B cell (primary cell): ENCODE data around the gene PCGF5. TPM values are rescaled to one million over a fixed set of nuclear protein-coding genes. Genes with fewer than 3 reads are reported as not detected.

Experiments
- ATAC-seq: fragments of 200-7000 bp; cut with Tn5 transposase; one replicate; pipeline ENCODE4 v1.10.0; 2021; ENCODE audit warnings: low read depth, mild to moderate bottlenecking, moderate number of reproducible peaks, moderate library complexity
- CTCF ChIA-PET: fragments of 350-600 bp; sonication (Branson Sonifier 250); formaldehyde crosslinking; loops from one replicate; lab custom pipeline; 2021; ENCODE audit warnings: antibody characterized with exemption, inconsistent platforms; lab: Charles Lee
- POLR2A ChIA-PET: fragments of 350-600 bp; sonication (Branson Sonifier 250); formaldehyde crosslinking; loops from one replicate; lab custom pipeline; 2021; ENCODE audit warnings: antibody characterized with exemption; lab: Charles Lee
- DNase-seq: peaks from one replicate; pipeline ENCODE4 v3.0.0; 2013
- H2AFZ ChIP-seq: 2 replicates; pipeline ENCODE4 v1.6.1; 2012; ENCODE audit warnings: mild to moderate bottlenecking, low read depth, low read length; ENCODE audit not compliant: insufficient read depth, poor library complexity, severe bottlenecking
- H3K27ac ChIP-seq, 2 donors: 1 replicate in 1 of 2; 2 replicates in 1 of 2; pipeline ENCODE4 v1.5.1; 2012 to 2013; ENCODE audit warnings: low read length in 2 of 2, mild to moderate bottlenecking in 2 of 2, moderate library complexity in 1 of 2
- H3K27me3 ChIP-seq, 4 experiments: fragments of 200-600 bp in 1 of 4; sonication (generic) in 1 of 4; replicated peaks in 1 of 4; 1 replicate in 2 of 4; 2 replicates in 2 of 4; pipeline versions ENCODE4 v1.6.1 to v1.7.0; 2013 to 2016; ENCODE audit warnings: low read length in 3 of 4, mild to moderate bottlenecking in 2 of 4, mixed read lengths in 1 of 4, moderate library complexity in 1 of 4; ENCODE audit not compliant: insufficient read depth in 4 of 4, control insufficient read depth in 3 of 4; ENCODE audit errors: control extremely low read depth in 1 of 4
- H3K36me3 ChIP-seq, 2 experiments: replicated peaks in 1 of 2; 1 replicate in 1 of 2; 2 replicates in 1 of 2; pipeline versions ENCODE4 v1.6.1 to v1.7.1; 2013; ENCODE audit warnings: low read length in 1 of 2; ENCODE audit not compliant: insufficient read depth in 2 of 2, control insufficient read depth in 1 of 2; ENCODE audit errors: control extremely low read depth in 1 of 2, extremely low read depth in 1 of 2
- H3K4me1 ChIP-seq, 2 donors: fragments of 200-600 bp in 1 of 2; sonication (generic) in 1 of 2; 1 replicate in 1 of 2; 2 replicates in 1 of 2; pipeline versions ENCODE4 v1.5.1 to v1.6.1; 2013 to 2017; ENCODE audit warnings: low read length in 2 of 2; ENCODE audit not compliant: control insufficient read depth in 2 of 2, insufficient read depth in 2 of 2
- H3K4me2 ChIP-seq: replicated peaks from 2 replicates; pipeline ENCODE3; 2012; ENCODE audit warnings: mild to moderate bottlenecking, low read depth, low read length; ENCODE audit not compliant: poor library complexity, severe bottlenecking
- H3K4me3 ChIP-seq, 5 experiments: fragments of 200-600 bp in 1 of 5; sonication (generic) in 1 of 5; 1 replicate in 3 of 5; 2 replicates in 2 of 5; pipeline versions ENCODE4 v1.5.1 to v1.7.0; 2011 to 2016; ENCODE audit warnings: low read length in 4 of 5, mild to moderate bottlenecking in 4 of 5, low read depth in 2 of 5, control low read depth in 1 of 5, moderate library complexity in 1 of 5; ENCODE audit not compliant: insufficient read depth in 1 of 5; ENCODE audit errors: control extremely low read depth in 1 of 5, extremely low read depth in 1 of 5
- H3K79me2 ChIP-seq: fragments of 200-600 bp; sonication (generic); one replicate; pipeline ENCODE4 v1.6.0; 2016; ENCODE audit warnings: low read length; ENCODE audit not compliant: control insufficient read depth, insufficient read depth
- H3K9ac ChIP-seq: fragments of 200-600 bp; sonication (generic); 2 replicates; pipeline ENCODE4 v1.6.1; 2017; ENCODE audit warnings: mild to moderate bottlenecking, low read length, moderate library complexity
- H3K9me3 ChIP-seq, 3 donors: one replicate each; pipeline versions ENCODE4 v1.6.1 to v1.7.1; 2013; ENCODE audit warnings: low read length in 2 of 3; ENCODE audit not compliant: control insufficient read depth in 2 of 3, insufficient read depth in 1 of 3; ENCODE audit errors: control extremely low read depth in 1 of 3
- H4K20me1 ChIP-seq: 2 replicates; pipeline ENCODE4 v1.6.0; 2012; ENCODE audit warnings: mild to moderate bottlenecking, low read length; ENCODE audit not compliant: insufficient read depth, control insufficient read depth, poor library complexity, severe bottlenecking
- H3K27ac Mint-ChIP-seq: one replicate; pipeline ENCODE4 v1.8.0; 2021; ENCODE audit warnings: mixed read lengths
- H3K27me3 Mint-ChIP-seq: one replicate; pipeline ENCODE4 v1.8.0; 2021; ENCODE audit warnings: mixed read lengths
- H3K4me1 Mint-ChIP-seq: one replicate; pipeline ENCODE4 v1.8.0; 2021; ENCODE audit warnings: mixed read lengths
- H3K4me3 Mint-ChIP-seq: one replicate; pipeline ENCODE4 v1.8.0; 2021; ENCODE audit warnings: mixed read lengths
- H3K9me3 Mint-ChIP-seq: one replicate; pipeline ENCODE4 v1.8.0; 2022; ENCODE audit warnings: mixed read lengths; ENCODE audit not compliant: insufficient read depth
- EZH2 ChIP-seq: IDR thresholded peaks from 2 replicates; pipeline ENCODE4 v1.6.1; 2012; ENCODE audit warnings: borderline replicate concordance, low read depth, mild to moderate bottlenecking, moderate library complexity, low read length; ENCODE audit not compliant: insufficient read depth, poor library complexity, severe bottlenecking
- WGBS: methylation state at CpG from one replicate; pipeline ENCODE4 v1.1.5; 2013; ENCODE audit warnings: missing lambda C conversion rate; ENCODE audit not compliant: insufficient coverage; 5-methylcytosine and 5-hydroxymethylcytosine counted together
- intact Hi-C: fragments of 100-400 bp; cut with micrococcal nuclease; formaldehyde crosslinking; loops from one replicate; pipeline ENCODE4 v1.10.0; 2022
- polyA plus RNA-seq: library from polyadenylated mRNA; depleted of rRNA; stranded (reverse); fragments of >200 nt; gene quantifications from 2 replicates; pipeline ENCODE4 v1.2.3, GENCODE V29; 2012
- total RNA-seq, 2 donors: library from RNA; stranded (reverse); fragments of 120-200 nt in 1 of 2; gene quantifications; 1 replicate in 1 of 2; 2 replicates in 1 of 2; pipeline versions ENCODE4 v1.2.3 to v1.2.4, GENCODE V29; 2013 to 2022
- TF ChIP-seq, protein P1 (sequence below): fragments of 200-600 bp; IDR thresholded peaks from one replicate; pipeline ENCODE4 v1.8.0; 2022; ENCODE audit warnings: antibody characterized with exemption, mild to moderate bottlenecking

Gene PCGF5
- total and polyA plus RNA-seq, 2 donors (not counting 1 experiment from before 2014, with no cell fraction given), result 37.6 to 102 TPM

DNA sequence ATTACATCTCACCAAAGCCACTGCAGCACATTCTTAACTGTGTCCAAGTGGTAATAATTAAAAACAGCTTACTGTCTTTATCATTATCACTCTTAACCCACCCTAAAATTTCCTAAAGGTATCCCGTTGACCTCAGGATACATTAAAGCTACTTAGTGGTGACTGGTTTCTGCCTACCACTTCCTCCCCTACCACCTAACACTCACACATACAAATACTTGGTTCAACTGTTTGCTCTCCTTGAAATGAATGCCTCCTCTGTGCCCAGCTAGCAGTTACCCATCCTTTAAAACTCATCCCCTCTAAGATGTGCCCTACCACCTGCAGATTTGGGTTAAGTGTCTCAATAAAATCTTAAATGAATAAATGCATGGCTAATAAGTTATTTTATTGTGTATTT, 7.1 kb downstream of the PCGF5 start:
- H3K9me3 ChIP-seq, result no peaks in the 10 kb centered on the region
- H3K9ac ChIP-seq, result no peak overlapping the region
- peaks cover 5% of the 10 kb centered on the region in 2 donors for H3K4me1 ChIP-seq
- H3K36me3 ChIP-seq, result peaks cover 0 to 16% of the 10 kb centered on the region in 2 experiments
- H3K79me2 ChIP-seq, result peaks cover 77% of the 10 kb centered on the region
- ChIA-PET POLR2A (no interaction called here), CTCF (interaction anchor here (2.3 kb wide), 1 partner anchor 23 kb away, joined by 7 read pairs; no protein-coding TSS in a partner anchor)
- H4K20me1 ChIP-seq, result peaks cover 47% of the 10 kb centered on the region
- H3K27ac ChIP-seq, result peak overlapping the region in 1 of 2 donors; percentile 9
- no peaks in the 10 kb centered on the region for H3K9me3 Mint-ChIP-seq
- no peak overlapping the region for H3K27ac Mint-ChIP-seq
- intact Hi-C loops, result loop anchor here (10.0 kb wide), 1 partner anchor 697 kb away; the partner anchor contains the start of gene BTAF1
- no peak for DNase-seq
- no peaks in the 10 kb centered on the region for H3K27me3 Mint-ChIP-seq
- H3K4me1 Mint-ChIP-seq, result peaks cover 36% of the 10 kb centered on the region
- 63% methylated on average over 1 of the region's 1 CpG for WGBS
- no peak overlapping the region for H3K4me2 ChIP-seq
- no peaks in the 10 kb centered on the region for H3K27me3 ChIP-seq
- H3K4me3 ChIP-seq, result no peak overlapping the region
- H3K4me3 Mint-ChIP-seq, result no peak overlapping the region
- no peak for ATAC-seq
- no peak for TF ChIP-seq EZH2
- TF ChIP-seq, protein P1, sequence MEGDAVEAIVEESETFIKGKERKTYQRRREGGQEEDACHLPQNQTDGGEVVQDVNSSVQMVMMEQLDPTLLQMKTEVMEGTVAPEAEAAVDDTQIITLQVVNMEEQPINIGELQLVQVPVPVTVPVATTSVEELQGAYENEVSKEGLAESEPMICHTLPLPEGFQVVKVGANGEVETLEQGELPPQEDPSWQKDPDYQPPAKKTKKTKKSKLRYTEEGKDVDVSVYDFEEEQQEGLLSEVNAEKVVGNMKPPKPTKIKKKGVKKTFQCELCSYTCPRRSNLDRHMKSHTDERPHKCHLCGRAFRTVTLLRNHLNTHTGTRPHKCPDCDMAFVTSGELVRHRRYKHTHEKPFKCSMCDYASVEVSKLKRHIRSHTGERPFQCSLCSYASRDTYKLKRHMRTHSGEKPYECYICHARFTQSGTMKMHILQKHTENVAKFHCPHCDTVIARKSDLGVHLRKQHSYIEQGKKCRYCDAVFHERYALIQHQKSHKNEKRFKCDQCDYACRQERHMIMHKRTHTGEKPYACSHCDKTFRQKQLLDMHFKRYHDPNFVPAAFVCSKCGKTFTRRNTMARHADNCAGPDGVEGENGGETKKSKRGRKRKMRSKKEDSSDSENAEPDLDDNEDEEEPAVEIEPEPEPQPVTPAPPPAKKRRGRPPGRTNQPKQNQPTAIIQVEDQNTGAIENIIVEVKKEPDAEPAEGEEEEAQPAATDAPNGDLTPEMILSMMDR, result no peak
- no peak overlapping the region for H2AFZ ChIP-seq

DNA sequence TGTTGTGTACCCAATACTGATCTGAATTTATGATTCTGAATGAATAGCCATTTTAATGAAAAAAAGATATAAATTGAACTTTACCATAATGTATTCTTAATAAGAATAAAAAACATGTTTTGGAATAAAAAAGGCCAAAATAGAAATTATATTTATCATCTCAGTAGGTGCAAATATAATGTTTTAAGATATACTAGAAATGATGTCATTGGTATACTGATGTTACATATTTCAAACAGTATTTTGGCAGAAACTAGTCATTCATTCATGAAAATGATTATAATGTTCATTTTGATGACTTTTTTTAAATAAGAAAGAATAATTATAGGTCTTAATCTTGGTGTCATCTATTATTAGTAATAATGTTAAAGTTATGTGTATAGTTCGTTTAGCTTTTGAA, 9.2 kb downstream of the PCGF5 start:
- Histone ChIP-seq H3K9me3 (no peaks in the 10 kb centered on the region), H3K9ac (no peak overlapping the region), H2AFZ (no peak overlapping the region), H3K4me1 (peaks cover 0 to 3% of the 10 kb centered on the region in 2 donors), H4K20me1 (peaks cover 60% of the 10 kb centered on the region), H3K4me3 (no peak overlapping the region), H3K27ac (no peak overlapping the region), H3K27me3 (no peaks in the 10 kb centered on the region), H3K4me2 (no peak overlapping the region), H3K79me2 (peaks cover 74% of the 10 kb centered on the region), H3K36me3 (peaks cover 0 to 13% of the 10 kb centered on the region in 2 experiments)
- DNase-seq (no peak), ATAC-seq (no peak)
- H3K27ac Mint-ChIP-seq, result no peak overlapping the region
- no CpG with 5 or more reads among the region's 1 CpG for WGBS
- H3K27me3 Mint-ChIP-seq, result no peaks in the 10 kb centered on the region
- no peaks in the 10 kb centered on the region for H3K9me3 Mint-ChIP-seq
- no peak for TF ChIP-seq EZH2
- POLR2A ChIA-PET, result interaction anchor here (0.6 to 0.7 kb wide), 2 partner anchors 29 to 762 kb away, joined by 3 to 8 read pairs; no protein-coding TSS in a partner anchor
- peaks cover 20% of the 10 kb centered on the region for H3K4me1 Mint-ChIP-seq
- no peak overlapping the region for H3K4me3 Mint-ChIP-seq
- CTCF ChIA-PET, result interaction anchor here (0.8 to 2.3 kb wide), 3 partner anchors 9 to 33 kb away, joined by 3 to 7 read pairs (median 6); no protein-coding TSS in a partner anchor
- intact Hi-C loops, result loop anchor here (10.0 kb wide), 1 partner anchor 695 kb away; the partner anchor contains the start of gene BTAF1
